GM23248 (cell line): Measurements from ENCODE around the gene PTDSS2.

Experiments
- EZH2 ChIP-seq: fragments of 200-600 bp; sonication (generic); IDR thresholded peaks from 2 replicates; pipeline ENCODE4 v1.6.1; 2018; ENCODE audit warnings: antibody characterized with exemption, mild to moderate bottlenecking; ENCODE audit not compliant: insufficient read depth, poor library complexity, severe bottlenecking
- EZH2phosphoT487 ChIP-seq: fragments of 200-600 bp; sonication (generic); IDR thresholded peaks from 2 replicates; pipeline ENCODE4 v1.6.1; 2018; ENCODE audit warnings: antibody characterized with exemption, moderate library complexity, mild to moderate bottlenecking, low read depth; ENCODE audit not compliant: insufficient read depth

DNA sequence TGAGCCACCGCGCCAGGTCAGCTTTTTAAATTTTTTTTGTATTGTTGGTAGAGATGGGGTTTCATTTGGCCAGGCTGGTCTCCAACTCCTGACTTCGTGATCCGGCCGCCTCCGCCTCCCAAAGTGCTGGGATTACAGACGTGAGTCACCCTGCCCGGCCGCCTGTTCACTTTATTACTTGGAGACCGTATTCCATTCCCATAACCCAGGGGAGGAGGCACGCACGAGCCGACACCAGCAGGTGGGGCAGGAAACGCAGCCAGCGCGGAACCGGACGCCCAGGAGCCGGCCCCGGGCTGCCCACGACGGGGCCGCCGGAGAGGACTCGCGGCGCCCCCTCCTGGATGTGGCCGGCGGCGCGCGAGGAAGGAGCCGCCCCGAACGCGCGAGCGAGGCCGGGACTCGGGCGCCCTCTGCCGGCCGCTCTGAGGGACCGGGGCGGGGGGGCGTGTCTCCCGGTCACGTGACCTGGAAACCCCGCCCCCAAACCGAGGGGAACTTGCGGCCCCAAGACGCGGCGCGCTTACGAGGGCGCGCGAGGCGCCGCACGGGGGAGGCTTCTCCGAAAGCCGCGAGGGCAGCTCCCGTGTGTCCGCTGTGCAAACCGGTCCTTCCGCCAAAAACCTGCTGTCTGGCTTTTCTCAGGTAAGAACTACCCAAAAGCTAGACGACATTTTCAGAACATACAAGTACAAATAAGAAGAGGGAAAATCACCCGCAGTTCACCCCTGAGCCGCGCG, 68.6 kb downstream of the PTDSS2 start:
- TF ChIP-seq EZH2: no peak
- no peak for TF ChIP-seq EZH2phosphoT487
